Upper lobe of left lung (tissue), 4 donors: ENCODE results near the gene SLC6A19.

Experiments used
- CTCF ChIP-seq, 6 experiments: fragments of 450-650 bp in 4 of 6; fragments of 200-600 bp in 2 of 6; sonication (generic) in 2 of 6; IDR thresholded peaks; one replicate each; pipeline ENCODE4 v1.5.1; 2016 to 2019; ENCODE audit warnings: antibody characterized with exemption in 6 of 6
- POLR2A ChIP-seq, 4 donors: fragments of 450-650 bp; IDR thresholded peaks; one replicate each; pipeline ENCODE4 v1.5.1; 2016 to 2017; ENCODE audit warnings: antibody characterized with exemption in 4 of 4, mild to moderate bottlenecking in 2 of 4
- POLR2AphosphoS5 ChIP-seq, 2 donors: sonication (generic); formaldehyde crosslinking; IDR thresholded peaks; one replicate each; pipeline ENCODE4 v1.5.1; 2017; ENCODE audit warnings: antibody characterized with exemption in 2 of 2

DNA sequence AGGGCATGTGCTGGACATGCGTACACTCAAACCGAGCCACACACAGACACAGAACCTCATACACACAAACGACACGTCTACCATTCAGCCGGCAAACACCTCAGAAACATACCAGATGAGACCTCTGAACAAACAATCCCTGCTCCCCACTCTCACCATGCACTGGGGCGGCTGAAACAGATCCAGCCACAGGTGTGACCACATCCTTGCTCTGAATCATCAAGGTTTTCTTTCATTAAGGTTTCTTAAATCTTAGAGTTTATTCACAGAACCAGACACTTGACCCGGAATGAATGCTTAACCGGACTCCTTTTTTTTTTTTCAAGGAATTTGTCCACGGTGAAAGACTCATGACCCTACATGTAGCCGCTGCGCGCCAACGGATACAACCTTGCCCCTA is 67.3 kb downstream of the SLC6A19 start:
- no peak for TF ChIP-seq CTCF (IDR thresholded peaks at IDR 0.05)
- no peak for TF ChIP-seq POLR2A (IDR thresholded peaks at IDR 0.05)
- no peak for TF ChIP-seq POLR2AphosphoS5 (IDR thresholded peaks at IDR 0.05)
